Measurements from ENCODE around the gene OSTM1. TPM values are rescaled to one million over a fixed set of nuclear protein-coding genes. Genes with fewer than 3 reads are reported as not detected.
"Not testable (repeated sequence)": the region's sequence is repeated elsewhere in the genome, so short reads cannot be mapped to it uniquely, and the experiment has no call there.

The OSTM1 gene
- total and polyA plus RNA-seq, 7 donors, result 3.6 to 267 (median 48.9) TPM

- H3K4me1 ChIP-seq, result no peaks in the 10 kb centered on the region
- intact Hi-C loops (cut with DNase I), result no loop called here
- WGBS, 2 donors, result 75 to 77% methylated on average over 6 of the region's 6 CpGs
- no peaks in the 10 kb centered on the region for H3K27me3 ChIP-seq
- no peak overlapping the region for H3K27ac ChIP-seq
- H3K4me3 ChIP-seq, result no peak overlapping the region
- peaks cover 0 to 11% (median 3%) of the 10 kb centered on the region in 4 donors for H3K9me3 ChIP-seq
- H3K36me3 ChIP-seq, result no peaks in the 10 kb centered on the region
- DNase-seq, result no peak
- TF ChIP-seq POLR2A (IDR thresholded peaks at IDR 0.05) (no peak), CTCF (IDR thresholded peaks at IDR 0.05) (no peak), POLR2AphosphoS5 (IDR thresholded peaks at IDR 0.05) (no peak), EP300 (IDR thresholded peaks at IDR 0.05) (no peak)
These were observed 60.6 kb downstream of the OSTM1 start for GRCh38 chr6:108013787-108014439.

DNA sequence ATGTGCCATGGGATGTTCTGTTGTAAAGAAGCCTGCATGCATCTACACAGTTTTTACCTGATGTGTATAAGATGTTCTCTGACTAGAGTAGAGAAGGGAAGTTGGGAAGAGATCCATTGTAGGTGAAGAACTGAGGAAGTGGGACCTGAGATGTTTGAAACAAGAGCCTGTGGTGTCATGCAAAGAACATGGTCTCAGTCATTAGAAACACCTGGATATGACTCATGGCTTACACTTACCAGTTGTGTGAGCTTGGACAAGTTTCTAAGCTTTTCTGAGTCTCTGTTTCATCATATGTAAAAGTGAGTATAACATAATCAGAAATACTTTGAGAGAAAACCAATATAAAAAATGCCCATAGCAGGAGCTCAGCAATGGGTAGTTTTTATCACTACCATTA lies 64.6 kb downstream of the OSTM1 start:
- intact Hi-C loops (cut with DNase I), result no loop called here
- DNase-seq, result no peak
- Histone ChIP-seq H3K27ac (no peak overlapping the region), H3K27me3 (no peaks in the 10 kb centered on the region), H3K36me3 (no peaks in the 10 kb centered on the region), H3K4me3 (no peak overlapping the region), H3K4me1 (no peaks in the 10 kb centered on the region), H3K9me3 (peaks cover 0 to 7% (median 3%) of the 10 kb centered on the region in 4 donors)
- TF ChIP-seq POLR2AphosphoS5 (IDR thresholded peaks at IDR 0.05), result no peak
- no peak for TF ChIP-seq EP300 (IDR thresholded peaks at IDR 0.05)
- no peak for TF ChIP-seq CTCF (IDR thresholded peaks at IDR 0.05)
- no peak for TF ChIP-seq POLR2A (IDR thresholded peaks at IDR 0.05)

GRCh38 chr6:108009258-108009657 lies 65.3 kb downstream of the OSTM1 start:
- DNase-seq; H3K27ac ChIP-seq; H3K4me3 ChIP-seq; intact Hi-C loops (cut with DNase I); H3K9me3 ChIP-seq; H3K36me3 ChIP-seq; H3K27me3 ChIP-seq; H3K4me1 ChIP-seq: not testable (repeated sequence)
- 96 to 99% methylated on average over 1 of the region's 1 CpG for WGBS, 2 donors

GRCh38 chr6:108008363-108008762 lies 66.2 kb downstream of the OSTM1 start:
- Histone ChIP-seq H3K4me1 (no peaks in the 10 kb centered on the region), H3K27me3 (no peaks in the 10 kb centered on the region), H3K36me3 (no peaks in the 10 kb centered on the region), H3K9me3 (peaks cover 0 to 7% (median 3%) of the 10 kb centered on the region in 4 donors), H3K27ac (no peak overlapping the region), H3K4me3 (no peak overlapping the region)
- 60 to 92% methylated on average over 1 of the region's 1 CpG for WGBS, 2 donors
- TF ChIP-seq POLR2AphosphoS5 (IDR thresholded peaks at IDR 0.05) (no peak), POLR2A (IDR thresholded peaks at IDR 0.05) (no peak), CTCF (IDR thresholded peaks at IDR 0.05) (no peak), EP300 (IDR thresholded peaks at IDR 0.05) (no peak)
- intact Hi-C loops (cut with DNase I), result no loop called here
- no peak for DNase-seq

DNA sequence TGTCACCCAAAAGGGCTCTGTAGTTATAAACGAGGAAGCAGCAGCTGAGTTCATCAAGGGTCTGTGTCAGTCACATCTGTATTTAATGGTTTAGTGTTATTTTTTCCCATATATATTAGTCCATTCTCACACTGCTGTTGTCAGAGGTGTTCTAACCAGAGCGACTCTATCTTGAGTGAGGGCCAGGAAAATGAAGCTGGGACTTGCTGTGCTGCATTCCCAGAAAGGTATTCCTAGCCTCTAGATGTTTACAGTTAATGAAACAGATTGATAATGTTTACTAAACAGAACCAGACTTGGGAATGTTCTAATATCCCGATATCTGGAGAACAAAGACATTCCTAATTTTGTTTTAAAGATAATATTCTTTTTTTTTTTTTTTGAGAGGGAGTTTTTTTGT lies 68.6 kb downstream of the OSTM1 start:
- Histone ChIP-seq H3K36me3 (no peaks in the 10 kb centered on the region), H3K9me3 (peaks cover 0 to 7% (median 3%) of the 10 kb centered on the region in 4 donors), H3K27ac (no peak overlapping the region), H3K4me1 (no peaks in the 10 kb centered on the region), H3K27me3 (no peaks in the 10 kb centered on the region), H3K4me3 (no peak overlapping the region)
- WGBS, 2 donors, result 88 to 92% methylated on average over 3 of the region's 3 CpGs
- TF ChIP-seq EP300 (IDR thresholded peaks at IDR 0.05), result no peak
- TF ChIP-seq POLR2A (IDR thresholded peaks at IDR 0.05), result no peak
- TF ChIP-seq POLR2AphosphoS5 (IDR thresholded peaks at IDR 0.05), result no peak
- TF ChIP-seq CTCF (IDR thresholded peaks at IDR 0.05), result no peak
- DNase-seq, result no peak
- intact Hi-C loops (cut with DNase I), result no loop called here

All from sigmoid colon (tissue), 7 donors.